ENCODE measurements around the gene TM7SF2.

Gene TM7SF2
- total RNA-seq, result 13.4 to 14.1 reads per million in 2 donors

DNA sequence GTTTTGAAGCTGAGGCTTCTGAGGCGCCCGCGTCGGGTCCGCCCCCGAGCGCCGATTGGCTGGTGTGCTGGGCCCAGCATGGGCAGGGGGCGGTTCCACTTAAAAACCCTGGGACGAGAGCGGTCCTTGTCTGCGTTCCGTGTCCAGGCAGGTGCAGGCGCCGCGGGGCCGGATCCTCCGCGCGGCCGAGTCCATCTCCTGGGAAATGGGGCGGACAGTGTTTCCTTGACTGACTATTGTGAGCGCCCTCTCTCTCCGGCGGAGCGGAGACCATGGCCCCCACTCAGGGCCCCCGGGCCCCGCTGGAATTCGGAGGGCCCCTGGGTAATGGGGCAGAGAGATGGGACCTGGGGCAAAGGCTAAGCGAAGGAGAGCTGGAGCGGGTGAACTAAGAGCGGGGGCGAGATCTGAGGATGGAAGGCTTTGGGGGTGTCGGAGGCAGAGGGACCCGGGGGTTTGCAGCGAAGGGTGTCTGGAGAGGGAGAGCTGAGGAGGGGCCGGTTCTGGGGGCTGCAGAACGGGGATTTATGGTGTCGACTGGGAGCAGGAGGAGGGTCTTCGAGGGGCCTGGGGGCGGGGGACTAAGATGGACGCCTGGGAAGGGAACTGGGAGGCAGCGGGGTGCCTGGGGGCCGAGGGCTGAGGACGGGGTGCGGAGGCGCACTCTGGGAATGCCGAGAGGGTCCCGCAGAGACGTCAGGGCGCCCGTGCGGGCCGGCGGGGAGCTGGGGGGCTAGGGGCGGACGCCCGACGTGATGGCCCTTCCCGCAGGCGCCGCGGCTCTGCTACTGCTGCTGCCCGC, at the start of gene TM7SF2:
TSS of gene TM7SF2 (plus strand) at position 129 of the 802 bp plus-strand sequence. CDS start at position 273, 144 bp downstream.
- peak; percentile 86 to 96 (median 91) for DNase-seq

DNA sequence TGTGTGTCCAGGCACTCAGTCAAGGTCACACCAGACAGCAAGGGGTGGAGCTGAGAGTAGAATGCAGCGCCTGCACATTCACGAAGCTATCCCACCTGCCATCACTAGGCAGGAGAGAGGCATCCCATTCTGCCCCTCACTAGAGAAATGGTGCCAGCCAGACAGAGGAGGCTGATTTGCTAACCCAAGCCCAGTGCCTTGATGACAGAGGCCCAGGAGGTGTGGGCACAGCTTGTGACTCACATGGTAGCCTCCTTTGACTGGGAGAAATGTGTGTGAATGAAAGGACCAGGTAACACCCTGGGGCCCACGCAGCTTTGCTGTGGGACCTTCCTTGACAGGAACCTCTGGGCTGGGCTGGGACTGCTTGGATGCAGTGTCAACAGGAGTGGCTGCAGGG, 48.1 kb upstream of the TM7SF2 start:
- DNase-seq, result no peak

DNA sequence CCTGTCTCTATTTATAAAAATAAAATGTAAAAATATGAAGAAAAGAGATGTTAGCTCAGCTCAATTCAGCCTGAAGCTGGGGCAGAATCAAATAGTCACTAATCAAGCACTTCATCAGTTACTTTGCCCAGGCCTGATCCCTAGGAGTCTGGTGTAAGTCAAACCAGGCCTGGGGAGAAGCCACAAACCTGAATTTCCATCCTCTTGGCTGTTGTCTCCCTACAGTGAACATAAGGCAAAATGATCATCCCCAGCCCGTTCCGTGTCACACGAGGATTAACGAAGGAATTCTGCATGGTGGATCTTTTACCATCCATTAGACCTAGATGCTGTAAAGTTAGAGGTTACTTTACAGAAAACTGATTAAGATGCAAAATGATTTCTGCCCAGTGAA, 46.8 kb upstream of the TM7SF2 start:
- no peak for DNase-seq

DNA sequence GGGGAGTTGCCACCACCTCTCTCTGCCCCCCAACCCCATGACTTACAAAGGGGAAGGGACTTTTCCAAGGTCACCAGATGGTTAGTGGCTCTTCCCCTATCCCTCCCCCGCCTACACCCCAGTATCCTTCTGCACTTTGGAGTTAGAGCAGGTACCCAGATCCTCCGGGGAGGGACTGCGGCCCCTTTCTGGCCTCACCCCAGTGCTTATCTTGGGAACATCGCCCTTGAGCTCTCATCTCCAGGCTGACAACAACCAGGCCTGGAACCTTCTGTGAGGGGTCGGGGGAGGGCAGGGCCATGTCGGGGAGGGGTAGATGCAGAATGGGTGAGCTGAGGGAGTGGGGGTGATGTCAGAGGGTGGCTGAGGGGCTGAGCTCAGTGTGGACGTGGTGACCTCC, 45.8 kb upstream of the TM7SF2 start:
- DNase-seq, result no peak

DNA sequence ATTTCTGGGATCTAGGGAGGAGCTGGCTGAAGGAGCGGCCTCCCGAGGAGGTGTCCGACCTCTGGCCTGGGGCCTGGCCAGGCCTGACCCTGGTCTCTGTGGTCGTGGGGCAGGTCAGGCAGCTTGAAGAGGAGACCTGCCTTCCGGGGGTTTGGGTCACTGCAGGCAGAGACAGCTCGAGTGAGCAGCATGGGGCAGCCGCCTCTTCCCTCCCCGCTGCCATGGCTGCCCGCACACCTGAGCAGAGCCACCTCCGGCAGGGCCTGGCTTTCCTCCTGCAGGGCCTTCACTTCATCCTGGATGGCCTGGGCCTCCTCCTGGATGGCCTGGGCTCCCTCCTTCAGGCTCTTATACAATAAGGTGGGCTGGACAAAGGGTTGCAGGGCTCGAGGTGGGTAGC, 45.4 kb upstream of the TM7SF2 start:
- no peak for DNase-seq

DNA sequence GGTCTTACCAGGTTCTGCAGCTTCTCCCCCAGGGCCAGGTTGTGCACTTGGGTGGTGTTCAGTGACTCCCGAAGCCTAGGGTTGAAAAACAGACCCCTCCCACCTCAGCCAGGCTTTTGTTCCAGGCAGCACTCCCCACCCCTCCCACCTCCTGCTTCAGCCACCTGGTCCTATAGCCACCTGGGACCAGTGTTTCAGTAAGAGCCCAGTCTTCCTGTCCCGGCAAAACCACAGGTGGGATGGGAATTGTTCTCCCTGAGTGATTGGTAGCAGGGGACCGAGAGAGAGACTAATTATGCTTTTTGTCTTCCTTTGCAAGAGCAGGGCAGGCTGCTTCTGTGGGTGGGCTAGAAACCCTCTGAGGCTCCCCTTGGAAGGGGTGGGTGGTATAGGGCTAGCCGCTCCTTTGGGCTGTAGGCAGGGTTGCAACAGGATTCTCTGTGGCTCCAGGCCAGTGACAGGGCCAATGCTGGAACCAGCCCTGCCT, 44.8 kb upstream of the TM7SF2 start:
- no peak for DNase-seq

DNA sequence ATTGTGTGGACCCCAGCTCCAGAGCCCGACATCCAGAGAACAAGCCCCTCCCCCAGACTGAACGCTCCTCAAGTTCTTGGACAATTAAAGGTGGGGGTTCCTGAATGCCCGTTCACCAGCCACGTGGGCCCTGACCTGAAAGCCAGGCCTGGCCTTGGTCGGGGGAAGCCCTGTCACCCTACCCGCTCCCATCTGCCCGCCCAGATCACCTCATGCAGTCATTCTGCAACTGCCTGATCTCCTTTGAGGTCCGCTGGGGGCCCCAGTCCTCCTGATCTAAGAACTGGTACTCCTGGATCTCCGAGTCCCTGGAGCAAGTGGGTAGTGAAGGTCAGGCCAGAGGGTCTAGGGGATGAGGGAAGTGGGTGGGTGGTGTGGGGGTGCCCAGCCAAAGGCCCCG, 44.2 kb upstream of the TM7SF2 start:
- no peak for DNase-seq

DNA sequence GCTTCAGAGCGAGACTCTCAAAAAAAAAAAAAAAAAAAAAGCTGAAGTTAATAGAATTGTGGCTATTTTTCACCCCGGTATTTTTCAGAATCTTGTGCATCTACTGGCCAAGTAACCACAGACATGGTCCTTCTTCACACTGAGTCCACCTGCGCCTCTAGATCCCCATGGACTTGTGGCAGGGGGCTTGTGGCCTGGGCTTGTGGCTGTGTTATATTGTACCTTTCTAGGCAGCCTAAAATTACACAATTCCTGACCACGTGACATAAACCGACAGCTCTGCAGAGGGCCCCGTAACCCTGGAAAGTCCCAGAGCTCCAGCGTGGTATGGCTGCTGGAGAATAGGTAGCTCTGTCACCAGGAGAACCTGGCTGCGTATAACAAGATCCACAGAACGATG, 42.5 kb upstream of the TM7SF2 start:
- no peak for DNase-seq

DNA sequence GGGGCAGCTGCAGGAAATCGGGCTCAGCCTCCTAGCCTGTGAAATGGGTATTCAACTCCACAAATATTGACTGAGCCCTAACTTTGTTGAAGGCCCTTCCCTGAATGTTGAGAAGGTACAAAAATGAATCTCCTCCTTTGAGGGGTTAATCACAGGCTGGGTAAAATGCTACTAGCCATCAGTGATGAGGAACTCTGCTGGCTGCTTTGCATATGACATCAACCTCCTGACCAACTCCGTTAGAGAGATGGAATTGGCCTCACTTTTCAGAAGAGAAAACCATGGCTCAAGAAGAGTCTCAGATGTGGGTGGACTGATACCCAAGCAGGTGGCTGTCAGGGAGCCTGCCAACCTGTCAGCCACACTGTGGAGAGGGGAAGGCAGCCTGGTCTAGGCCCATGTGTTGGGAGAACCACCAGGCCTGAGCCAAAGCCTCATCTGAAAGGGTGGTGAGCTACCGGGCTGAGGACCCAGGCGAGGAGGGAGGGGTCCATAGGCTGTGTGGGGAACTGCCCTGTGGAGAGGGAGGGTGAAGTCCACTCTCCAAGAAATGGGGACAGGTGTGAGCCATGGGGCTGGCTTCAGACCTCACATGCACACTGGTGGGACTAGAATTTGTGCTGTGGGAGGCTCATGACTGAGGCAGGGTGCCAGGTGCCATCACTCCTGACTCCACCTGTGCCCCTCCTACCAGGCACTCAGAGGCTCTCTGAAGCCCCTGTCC, 39.6 kb upstream of the TM7SF2 start:
- DNase-seq, result no peak

DNA sequence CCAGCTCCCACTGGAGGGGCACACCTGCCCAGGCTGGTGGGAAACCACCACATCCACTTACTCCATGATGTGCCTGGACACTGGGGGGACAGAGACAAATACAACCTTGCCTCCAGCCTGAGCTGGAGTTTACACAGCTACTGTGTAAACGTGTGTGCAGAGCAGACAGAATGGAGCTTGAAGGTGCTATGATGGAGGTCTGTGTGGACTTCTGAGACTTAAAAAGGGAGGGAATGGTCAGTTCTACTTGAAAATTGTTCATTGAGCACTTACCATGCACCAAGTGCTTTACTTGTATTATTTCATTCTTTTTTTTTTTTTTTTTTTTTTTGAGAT, 39.1 kb upstream of the TM7SF2 start:
- DNase-seq, result no peak

DNA sequence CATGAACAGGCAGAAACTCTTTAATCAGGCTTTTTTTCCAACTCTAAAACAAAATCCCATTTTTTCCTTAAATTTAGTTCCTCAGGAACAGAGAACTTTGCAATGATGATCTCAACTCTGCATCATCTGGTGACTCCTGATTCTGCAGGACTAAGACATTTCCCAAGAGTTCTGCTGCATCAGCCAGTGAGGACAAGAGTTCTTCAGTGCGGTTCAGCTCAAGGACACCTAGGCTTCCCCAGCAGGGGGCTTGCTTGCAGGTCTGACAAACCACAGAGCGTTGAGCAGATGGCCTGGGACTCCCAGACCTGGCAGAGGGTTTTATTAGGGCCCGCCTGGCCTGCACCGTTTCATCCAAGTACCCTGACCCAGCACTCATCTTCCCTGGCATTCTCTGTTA, 34.2 kb upstream of the TM7SF2 start:
- no peak for DNase-seq

DNA sequence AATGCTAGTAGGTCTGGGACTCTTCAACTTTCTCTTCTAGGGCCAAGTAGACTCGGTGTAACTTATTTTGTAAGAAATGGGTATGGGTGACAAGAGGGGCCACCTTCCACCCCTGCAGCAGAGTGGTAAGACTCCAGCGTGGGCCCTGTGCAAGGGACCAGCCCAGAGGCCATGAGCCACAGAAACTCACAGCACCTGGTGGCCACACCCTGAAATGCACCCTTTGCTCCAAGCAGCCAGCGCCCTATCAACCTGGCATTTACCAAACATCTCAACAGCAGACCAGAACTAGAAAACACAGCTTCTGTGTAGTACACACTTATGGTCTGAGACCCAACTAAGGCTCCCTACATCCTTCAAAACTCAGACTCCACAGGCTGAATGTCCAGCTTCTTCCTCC, 33.5 kb upstream of the TM7SF2 start:
- peak; percentile 32 to 84 (median 60) for DNase-seq

DNA sequence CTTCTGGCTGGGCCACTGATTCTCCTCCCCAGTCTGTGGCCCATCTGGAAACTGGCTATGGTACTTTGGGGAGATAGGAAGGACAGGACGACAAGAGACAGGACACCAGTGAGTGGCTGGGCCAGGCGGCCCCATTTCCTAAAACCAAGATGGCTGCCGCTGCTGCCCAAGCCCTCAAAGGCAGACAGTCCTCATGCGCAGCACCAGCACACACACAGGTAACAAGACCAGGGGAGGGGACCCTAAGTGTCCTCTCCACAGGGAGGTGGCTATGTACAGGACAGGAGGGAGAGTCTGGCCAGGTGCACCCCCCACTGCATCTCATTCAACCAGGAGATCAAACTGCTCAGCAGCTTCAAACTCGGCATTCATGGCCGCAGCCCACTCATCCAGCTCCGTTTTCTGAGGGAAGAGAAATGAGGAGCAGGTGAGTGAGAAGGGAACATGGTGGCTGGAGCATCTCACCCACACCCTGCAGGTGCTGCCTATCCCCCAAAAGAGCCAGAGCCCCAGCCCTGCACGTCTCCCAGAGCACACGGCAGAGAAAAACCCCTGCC, 32.8 kb upstream of the TM7SF2 start:
- no peak for DNase-seq

DNA sequence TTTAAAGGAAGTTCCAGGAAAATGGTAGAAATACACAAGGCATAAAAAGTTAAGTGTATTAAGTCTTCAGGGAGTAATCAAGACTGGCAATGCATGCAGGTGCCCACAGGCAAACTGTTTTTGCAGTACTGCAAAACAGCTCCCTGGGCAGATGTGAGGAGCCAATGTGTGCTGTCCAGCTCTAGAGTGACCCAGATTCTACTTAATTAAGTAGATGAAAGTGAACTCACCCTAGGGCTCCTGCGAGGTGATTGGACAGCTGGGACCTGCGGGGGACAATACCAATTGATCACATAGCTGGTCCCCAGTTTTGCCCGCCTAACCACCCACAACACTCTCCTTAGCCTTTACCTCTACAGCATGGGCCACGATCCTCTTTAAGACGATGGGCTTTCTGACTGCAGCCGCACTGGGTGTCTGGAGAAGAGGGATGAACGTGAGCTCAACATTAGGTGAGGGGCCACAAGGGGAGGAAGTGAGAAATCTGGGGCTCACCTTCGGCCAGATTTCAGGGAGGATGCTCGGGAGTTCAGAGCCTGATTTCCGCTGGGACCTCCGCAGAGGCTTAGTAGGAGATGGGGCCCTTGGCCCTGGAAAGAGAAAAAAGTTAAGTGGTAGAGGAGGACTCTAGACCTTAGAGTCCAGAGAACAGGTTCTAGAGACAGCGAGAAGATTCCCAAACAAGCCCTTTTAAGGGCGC, 28.4 kb upstream of the TM7SF2 start:
- DNase-seq, result peak in 1 of 5 experiments; percentile 21

DNA sequence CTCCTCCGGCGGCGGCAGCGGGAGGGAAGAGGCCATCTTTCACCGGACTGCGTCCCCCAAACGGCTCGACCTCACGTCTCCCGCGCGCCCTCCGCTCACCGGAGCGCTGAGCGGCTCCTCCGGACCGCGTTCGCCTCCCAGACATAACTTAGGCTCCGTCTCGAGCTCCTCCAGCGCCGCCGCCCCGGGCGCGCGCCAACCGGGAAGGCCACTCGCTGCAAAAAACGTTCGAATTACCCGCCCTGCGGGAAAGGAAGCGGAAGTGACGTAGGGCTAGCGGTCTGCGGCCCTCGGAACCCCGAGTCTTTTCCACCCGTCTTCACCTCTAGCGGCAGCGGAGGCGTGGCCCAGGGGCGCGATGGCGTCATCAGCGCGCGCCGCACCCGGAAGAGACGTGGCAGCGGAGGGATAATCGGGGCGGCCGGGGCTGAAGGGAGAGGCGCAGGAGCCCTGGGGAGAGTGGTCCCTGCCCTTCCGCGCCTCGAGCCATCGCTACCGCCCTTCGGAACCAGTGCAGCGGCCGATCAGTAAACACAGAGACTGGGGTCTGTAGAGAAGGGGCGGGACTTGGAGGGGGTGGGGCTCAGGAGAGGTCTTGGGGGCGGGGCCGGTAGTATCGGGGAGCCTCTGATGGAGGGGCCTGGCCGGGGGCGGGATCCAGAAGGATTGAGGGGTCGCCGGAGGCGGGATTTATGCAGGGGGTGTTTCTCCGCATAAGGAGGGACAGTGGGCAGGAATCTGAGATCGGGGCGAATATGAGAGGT, 27.7 kb upstream of the TM7SF2 start, which contains the start of the genes CDCA5 and ZFPL1:
TSS of gene CDCA5 (minus strand) at position 207 of the 764 bp plus-strand sequence. CDS start at position 145, 62 bp downstream.
TSS of gene ZFPL1 (plus strand) at position 389 of the 764 bp plus-strand sequence. CDS start 477 bp downstream, outside the sequence.
- DNase-seq, result peak; percentile 90 to 98 (median 93)

DNA sequence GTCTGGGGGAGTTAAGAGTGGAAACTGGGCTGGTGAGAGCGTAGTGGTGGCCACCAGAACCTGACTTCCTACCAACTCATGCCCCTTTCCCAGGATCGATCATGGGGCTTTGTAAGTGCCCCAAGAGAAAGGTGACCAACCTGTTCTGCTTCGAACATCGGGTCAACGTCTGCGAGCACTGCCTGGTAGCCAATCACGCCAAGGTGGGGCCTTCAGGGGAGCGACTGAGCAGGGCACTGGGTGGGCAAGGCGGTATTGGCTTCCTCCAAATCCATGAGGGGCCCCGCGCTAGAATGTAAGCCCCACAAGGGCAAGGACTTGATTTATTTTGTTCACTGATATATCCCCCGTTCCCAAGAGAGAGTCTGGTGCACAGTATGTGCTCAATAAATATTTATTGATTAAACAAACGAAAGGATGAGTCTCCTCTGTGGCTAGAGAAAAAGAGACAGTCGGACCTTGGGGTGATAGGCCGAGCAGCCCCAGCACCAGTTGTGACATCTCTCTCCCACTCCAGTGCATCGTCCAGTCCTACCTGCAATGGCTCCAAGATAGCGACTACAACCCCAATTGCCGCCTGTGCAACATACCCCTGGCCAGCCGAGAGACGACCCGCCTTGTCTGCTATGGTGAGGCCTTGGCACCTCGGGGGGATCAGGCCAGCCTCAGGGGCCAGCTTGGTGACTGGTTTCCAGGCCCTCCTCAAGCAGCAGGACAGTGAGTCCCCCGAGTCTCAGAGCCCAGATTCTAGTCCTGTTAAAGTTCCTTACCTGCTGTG, 26.9 kb upstream of the TM7SF2 start:
- no peak for DNase-seq

DNA sequence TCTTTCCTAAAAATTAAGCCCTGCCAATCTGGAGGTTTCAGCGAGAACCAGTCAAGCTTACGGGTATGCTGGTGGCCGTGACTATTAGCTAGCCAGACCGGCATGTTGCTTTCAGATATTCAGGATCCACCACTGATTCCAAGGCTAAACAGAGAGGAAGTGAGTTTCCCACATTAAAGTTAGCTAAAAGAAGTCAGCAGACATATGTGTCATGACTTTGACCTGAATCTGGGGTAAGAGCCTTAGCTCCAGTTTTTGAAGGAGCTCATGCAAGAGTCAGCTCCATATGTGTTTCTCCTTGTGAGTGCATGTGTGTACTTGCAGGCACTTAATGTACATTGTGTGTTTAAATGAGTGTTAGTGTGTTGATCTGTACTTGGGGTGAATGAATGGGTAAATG, 26.2 kb upstream of the TM7SF2 start:
- no peak for DNase-seq

DNA sequence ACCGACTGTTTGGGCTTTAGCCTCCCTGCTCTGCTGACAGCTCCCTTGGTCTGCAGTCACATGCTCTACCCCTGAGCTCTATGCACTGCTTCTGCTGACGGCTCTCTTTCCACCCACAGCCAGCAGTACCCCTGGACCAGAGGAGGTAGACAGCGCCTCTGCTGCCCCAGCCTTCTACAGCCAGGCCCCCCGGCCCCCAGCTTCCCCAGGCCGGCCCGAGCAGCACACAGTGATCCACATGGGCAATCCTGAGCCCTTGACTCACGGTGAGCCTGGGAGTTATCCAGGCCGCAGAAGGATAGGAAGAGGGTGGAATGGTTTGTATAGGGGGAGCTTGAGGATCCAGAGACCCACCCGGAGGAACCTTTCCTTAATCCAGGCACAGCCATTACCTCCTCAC, 24.9 kb upstream of the TM7SF2 start:
- DNase-seq, result no peak

DNA sequence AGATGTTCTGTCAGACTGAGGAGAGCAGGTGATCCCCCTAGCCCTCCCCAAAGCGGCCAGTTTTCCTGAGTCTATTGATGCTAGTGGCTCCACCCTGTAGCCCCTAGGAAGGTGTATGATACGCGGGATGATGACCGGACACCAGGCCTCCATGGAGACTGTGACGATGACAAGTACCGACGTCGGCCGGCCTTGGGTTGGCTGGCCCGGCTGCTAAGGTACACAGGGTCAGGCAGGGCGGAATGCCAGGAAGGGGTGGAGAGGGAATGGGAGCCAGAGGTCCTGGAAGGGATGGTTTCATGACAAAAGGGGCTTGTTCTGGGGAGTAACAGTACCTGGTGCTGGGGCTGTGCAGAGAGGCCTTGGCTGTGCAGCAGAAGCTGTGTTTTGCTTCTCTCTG, 24.5 kb upstream of the TM7SF2 start:
- DNase-seq, result no peak

DNA sequence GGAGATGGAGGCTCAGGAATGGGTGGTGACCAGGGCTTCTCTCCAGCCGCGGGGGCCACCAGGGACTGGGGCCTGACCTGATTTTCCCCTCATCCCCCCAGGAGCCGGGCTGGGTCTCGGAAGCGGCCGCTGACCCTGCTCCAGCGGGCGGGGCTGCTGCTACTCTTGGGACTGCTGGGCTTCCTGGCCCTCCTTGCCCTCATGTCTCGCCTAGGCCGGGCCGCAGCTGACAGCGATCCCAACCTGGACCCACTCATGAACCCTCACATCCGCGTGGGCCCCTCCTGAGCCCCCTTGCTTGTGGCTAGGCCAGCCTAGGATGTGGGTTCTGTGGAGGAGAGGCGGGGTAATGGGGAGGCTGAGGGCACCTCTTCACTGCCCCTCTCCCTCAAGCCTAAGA, 23.8 kb upstream of the TM7SF2 start:
- DNase-seq, result no peak

DNA sequence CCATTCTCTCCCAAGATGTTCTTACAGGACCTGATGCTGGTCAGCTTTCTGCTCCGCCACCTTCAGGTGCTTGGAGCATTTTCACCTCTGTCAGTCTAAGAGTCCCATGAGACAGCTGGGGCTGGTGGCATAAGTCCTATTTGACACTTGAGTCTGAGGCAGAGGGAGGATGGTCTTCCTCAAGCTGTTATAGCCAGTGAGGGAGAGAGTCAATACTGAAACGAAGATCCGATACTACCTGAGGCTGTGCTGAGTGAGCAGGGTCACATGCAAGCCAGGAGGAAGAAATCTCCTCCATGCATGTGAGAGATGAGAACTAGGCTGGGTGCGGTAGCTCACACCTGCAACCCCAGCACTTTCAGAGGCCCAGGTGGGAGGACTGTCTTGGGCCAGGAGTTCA, 22.1 kb upstream of the TM7SF2 start:
- no peak for DNase-seq

Data from T-helper 2 cell (primary cell).